Measurements from ENCODE around the gene USP6NL. TPM values are rescaled to one million over a fixed set of nuclear protein-coding genes. Genes with fewer than 3 reads are reported as not detected.

The USP6NL gene
- total RNA-seq, 1 donor from 2014 or later, result 13.8 TPM

GRCh38 chr10:11414314-11415038 is 197.0 kb downstream of the USP6NL start:
- no peak overlapping the region for H3K4me3 Mint-ChIP-seq (ENCODE audit: unreplicated experiment)
- peaks cover 3% of the 10 kb centered on the region for H3K27me3 Mint-ChIP-seq (ENCODE audit: unreplicated experiment)
- no peak for DNase-seq (ENCODE audit: extremely low spot score, unreplicated experiment)
- H3K27ac Mint-ChIP-seq (ENCODE audit: unreplicated experiment), result no peak overlapping the region
- no peaks in the 10 kb centered on the region for H3K4me1 Mint-ChIP-seq (ENCODE audit: unreplicated experiment)
- H3K36me3 Mint-ChIP-seq (ENCODE audit: unreplicated experiment), result no peaks in the 10 kb centered on the region
- H3K9me3 Mint-ChIP-seq (ENCODE audit: unreplicated experiment), result peaks cover 8% of the 10 kb centered on the region
- no peak for TF ChIP-seq CTCF (IDR thresholded peaks at IDR 0.05)

DNA sequence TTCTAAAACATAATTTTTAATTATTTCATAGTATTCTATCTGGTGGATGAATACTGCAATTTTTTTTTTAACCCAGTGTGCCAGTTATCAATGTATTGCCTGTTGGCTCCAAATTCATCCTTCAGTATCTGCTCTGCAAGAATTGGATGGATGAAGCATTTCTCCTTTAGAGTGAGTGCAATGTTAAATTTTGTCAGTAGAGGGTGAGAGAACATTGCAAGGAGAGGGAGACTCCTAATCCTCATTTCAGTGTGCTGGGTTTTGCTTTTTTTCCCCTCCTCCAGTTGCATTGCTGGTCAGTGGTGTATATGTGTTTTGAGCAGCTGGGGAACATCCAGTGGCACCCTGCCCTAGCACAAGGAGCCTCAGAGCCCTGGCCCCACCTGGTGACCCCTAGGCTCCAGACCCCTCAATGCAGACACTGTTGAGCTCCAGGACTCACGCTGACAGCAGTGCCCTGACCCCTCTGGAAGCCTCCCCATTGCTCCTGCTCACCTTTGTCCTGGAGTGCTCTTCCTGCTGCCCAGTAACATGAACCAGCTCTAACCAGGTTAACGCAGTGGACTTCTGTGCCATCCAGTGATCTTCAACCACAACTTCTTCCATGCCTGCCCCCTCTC is 199.4 kb downstream of the USP6NL start:
- peaks cover 5% of the 10 kb centered on the region for H3K9me3 Mint-ChIP-seq (ENCODE audit: unreplicated experiment)
- TF ChIP-seq CTCF (IDR thresholded peaks at IDR 0.05), result no peak
- no peak overlapping the region for H3K27ac Mint-ChIP-seq (ENCODE audit: unreplicated experiment)
- H3K36me3 Mint-ChIP-seq (ENCODE audit: unreplicated experiment), result no peaks in the 10 kb centered on the region
- no peaks in the 10 kb centered on the region for H3K27me3 Mint-ChIP-seq (ENCODE audit: unreplicated experiment)
- no peak overlapping the region for H3K4me3 Mint-ChIP-seq (ENCODE audit: unreplicated experiment)
- DNase-seq (ENCODE audit: extremely low spot score, unreplicated experiment), result no peak
- H3K4me1 Mint-ChIP-seq (ENCODE audit: unreplicated experiment), result no peaks in the 10 kb centered on the region

GRCh38 chr10:11409357-11409756 is 202.1 kb downstream of the USP6NL start:
- Mint-ChIP-seq H3K27ac (ENCODE audit: unreplicated experiment) (no peak overlapping the region), H3K4me1 (ENCODE audit: unreplicated experiment) (no peaks in the 10 kb centered on the region), H3K36me3 (ENCODE audit: unreplicated experiment) (no peaks in the 10 kb centered on the region), H3K9me3 (ENCODE audit: unreplicated experiment) (peaks cover 5% of the 10 kb centered on the region), H3K27me3 (ENCODE audit: unreplicated experiment) (no peaks in the 10 kb centered on the region), H3K4me3 (ENCODE audit: unreplicated experiment) (no peak overlapping the region)
- no peak for DNase-seq (ENCODE audit: extremely low spot score, unreplicated experiment)
- TF ChIP-seq CTCF (IDR thresholded peaks at IDR 0.05), result no peak

DNA sequence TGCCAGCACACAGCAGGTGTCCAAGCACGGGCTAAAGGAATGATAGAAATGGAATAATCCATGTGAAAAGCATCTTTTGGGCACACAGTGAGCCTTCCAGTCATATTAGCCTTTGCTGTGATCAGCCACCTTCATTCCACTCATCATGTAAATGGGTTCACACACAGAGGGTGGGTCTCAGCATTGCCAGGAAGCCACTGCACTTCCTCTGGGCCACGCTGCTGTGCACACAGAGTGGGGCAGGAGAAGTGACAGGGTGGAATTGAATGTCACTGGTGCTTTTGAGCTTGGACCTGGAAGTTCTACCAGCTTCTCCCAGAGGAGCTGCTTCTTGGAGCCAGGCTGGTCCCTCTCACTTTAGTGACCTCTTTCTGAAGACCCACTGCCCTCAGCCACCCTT is 203.5 kb downstream of the USP6NL start:
- Mint-ChIP-seq H3K4me1 (ENCODE audit: unreplicated experiment) (no peaks in the 10 kb centered on the region), H3K9me3 (ENCODE audit: unreplicated experiment) (peaks cover 5% of the 10 kb centered on the region), H3K4me3 (ENCODE audit: unreplicated experiment) (no peak overlapping the region), H3K27ac (ENCODE audit: unreplicated experiment) (no peak overlapping the region), H3K36me3 (ENCODE audit: unreplicated experiment) (no peaks in the 10 kb centered on the region), H3K27me3 (ENCODE audit: unreplicated experiment) (no peaks in the 10 kb centered on the region)
- no peak for TF ChIP-seq CTCF (IDR thresholded peaks at IDR 0.05)
- no peak for DNase-seq (ENCODE audit: extremely low spot score, unreplicated experiment)

GRCh38 chr10:11406746-11407145 is 204.7 kb downstream of the USP6NL start:
- H3K9me3 Mint-ChIP-seq (ENCODE audit: unreplicated experiment), result no peaks in the 10 kb centered on the region
- H3K4me3 Mint-ChIP-seq (ENCODE audit: unreplicated experiment), result no peak overlapping the region
- no peaks in the 10 kb centered on the region for H3K36me3 Mint-ChIP-seq (ENCODE audit: unreplicated experiment)
- no peak for TF ChIP-seq CTCF (IDR thresholded peaks at IDR 0.05)
- no peak overlapping the region for H3K27ac Mint-ChIP-seq (ENCODE audit: unreplicated experiment)
- no peaks in the 10 kb centered on the region for H3K4me1 Mint-ChIP-seq (ENCODE audit: unreplicated experiment)
- no peak for DNase-seq (ENCODE audit: extremely low spot score, unreplicated experiment)
- H3K27me3 Mint-ChIP-seq (ENCODE audit: unreplicated experiment), result no peaks in the 10 kb centered on the region

Data from osteocyte (in vitro differentiated cells).